HT1080 (cell line): Measurements from ENCODE around the gene WNT5A. TPM values are rescaled to one million over a fixed set of nuclear protein-coding genes. Genes with fewer than 3 reads are reported as not detected.

Experiments used
- DNase-seq: peaks from one replicate; pipeline ENCODE4 v3.0.0-alpha.2; 2015; ENCODE audit warnings: low read depth
- total RNA-seq: library from RNA; depleted of rRNA; stranded (reverse); fragments of >200 nt; shearing (Covaris generic); gene quantifications from 2 replicates; pipeline ENCODE4 v1.2.3, GENCODE V29; 2014

WNT5A gene
- total RNA-seq, 1 experiment from 2014 or later = 9.9 TPM

GRCh38 chr3:55452886-55453285, 34.2 kb downstream of the WNT5A start:
- DNase-seq = no peak

GRCh38 chr3:55449527-55449926, 37.6 kb downstream of the WNT5A start:
- DNase-seq = no peak

GRCh38 chr3:55446850-55447249, 40.3 kb downstream of the WNT5A start:
- no peak for DNase-seq

GRCh38 chr3:55445551-55445950, 41.6 kb downstream of the WNT5A start:
- no peak for DNase-seq

- no peak for DNase-seq
Observed at GRCh38 chr3:55443346-55443745, 43.8 kb downstream of the WNT5A start.

GRCh38 chr3:55442861-55443260, 44.2 kb downstream of the WNT5A start:
- DNase-seq = no peak

- DNase-seq = no peak
Observed at GRCh38 chr3:55441499-55441898, 45.6 kb downstream of the WNT5A start.

GRCh38 chr3:55440104-55440708, 46.9 kb downstream of the WNT5A start:
- DNase-seq = no peak

GRCh38 chr3:55439657-55440056, 47.4 kb downstream of the WNT5A start:
- no peak for DNase-seq

GRCh38 chr3:55436644-55437043, 50.5 kb downstream of the WNT5A start:
- DNase-seq = no peak

- DNase-seq = no peak
Observed at GRCh38 chr3:55435491-55435890, 51.6 kb downstream of the WNT5A start.

- peak; percentile 40 for DNase-seq
Observed at GRCh38 chr3:55434789-55435188, 52.3 kb downstream of the WNT5A start.

GRCh38 chr3:55431041-55431440, 56.1 kb downstream of the WNT5A start:
- no peak for DNase-seq

GRCh38 chr3:55427739-55428138, 59.4 kb downstream of the WNT5A start:
- no peak for DNase-seq

- DNase-seq = no peak
Observed at GRCh38 chr3:55426486-55426885, 60.6 kb downstream of the WNT5A start.

GRCh38 chr3:55423782-55424181, 63.3 kb downstream of the WNT5A start:
- DNase-seq = no peak

- DNase-seq = no peak
Observed at GRCh38 chr3:55417211-55417610, 69.9 kb downstream of the WNT5A start.

GRCh38 chr3:55416331-55416821, 70.7 kb downstream of the WNT5A start:
- peak; percentile 97 for DNase-seq
